ENCODE measurements around the gene C4orf33.

The C4orf33 gene

DNA sequence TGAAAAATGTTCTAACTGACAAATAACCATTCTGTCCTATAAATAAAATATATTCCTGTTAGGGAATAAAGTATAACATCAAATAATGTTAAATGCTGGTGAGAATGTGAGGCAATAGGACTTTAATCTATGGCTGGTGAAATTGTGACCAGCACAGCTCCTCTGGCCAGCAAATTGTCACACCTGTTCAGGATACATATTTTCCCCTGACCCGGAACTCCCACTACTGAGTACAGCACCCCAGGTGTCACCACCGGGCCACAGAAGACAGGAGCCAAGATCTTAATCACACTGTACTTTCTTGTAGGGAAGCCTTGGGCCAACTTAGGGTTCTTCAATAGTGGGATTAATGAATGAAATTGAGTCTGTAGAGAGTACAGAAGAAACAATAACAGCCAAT lies 33.2 kb downstream of the C4orf33 start:
- DNase-seq (ENCODE audit: low read depth): no peak

DNA sequence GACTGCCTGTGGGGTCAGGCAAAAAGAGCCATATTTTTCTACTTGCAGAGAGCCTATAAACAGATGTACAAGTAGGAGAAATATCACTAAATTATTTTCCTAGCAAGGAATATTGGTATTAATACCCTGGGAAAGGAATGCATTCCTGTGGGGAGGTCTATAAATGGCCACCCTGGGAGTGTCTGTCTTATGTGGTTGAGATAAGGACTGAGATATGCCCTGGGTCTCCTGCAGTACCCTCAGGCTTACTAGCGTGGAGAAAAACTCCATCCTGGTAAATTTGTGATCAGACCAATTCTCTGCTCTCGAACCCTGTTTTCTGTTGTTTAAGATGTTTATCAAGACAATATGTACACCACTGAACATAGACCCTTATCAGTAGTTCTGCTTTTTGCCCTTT lies 35.4 kb downstream of the C4orf33 start:
- DNase-seq (ENCODE audit: low read depth): no peak

DNA sequence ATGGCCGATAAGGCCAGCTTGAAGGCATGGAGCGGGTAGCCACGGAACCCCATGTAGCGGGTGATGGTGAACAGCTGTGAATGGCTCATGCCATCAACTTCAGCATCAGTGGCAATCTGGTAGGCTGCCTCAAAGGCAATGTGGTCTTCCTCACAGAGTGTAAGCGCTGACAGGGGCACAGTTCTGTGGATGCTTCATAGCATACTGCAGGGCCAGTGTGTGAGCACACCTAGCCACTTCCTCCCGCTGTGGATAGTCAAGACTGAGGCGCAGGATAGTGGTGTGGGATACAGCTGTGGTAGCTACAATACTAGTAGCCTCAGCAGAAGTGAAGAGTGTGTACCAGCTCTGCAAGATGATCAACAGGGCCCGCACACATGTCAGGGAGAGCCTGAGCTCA lies 40.5 kb downstream of the C4orf33 start:
- no peak for DNase-seq (ENCODE audit: low read depth)

DNA sequence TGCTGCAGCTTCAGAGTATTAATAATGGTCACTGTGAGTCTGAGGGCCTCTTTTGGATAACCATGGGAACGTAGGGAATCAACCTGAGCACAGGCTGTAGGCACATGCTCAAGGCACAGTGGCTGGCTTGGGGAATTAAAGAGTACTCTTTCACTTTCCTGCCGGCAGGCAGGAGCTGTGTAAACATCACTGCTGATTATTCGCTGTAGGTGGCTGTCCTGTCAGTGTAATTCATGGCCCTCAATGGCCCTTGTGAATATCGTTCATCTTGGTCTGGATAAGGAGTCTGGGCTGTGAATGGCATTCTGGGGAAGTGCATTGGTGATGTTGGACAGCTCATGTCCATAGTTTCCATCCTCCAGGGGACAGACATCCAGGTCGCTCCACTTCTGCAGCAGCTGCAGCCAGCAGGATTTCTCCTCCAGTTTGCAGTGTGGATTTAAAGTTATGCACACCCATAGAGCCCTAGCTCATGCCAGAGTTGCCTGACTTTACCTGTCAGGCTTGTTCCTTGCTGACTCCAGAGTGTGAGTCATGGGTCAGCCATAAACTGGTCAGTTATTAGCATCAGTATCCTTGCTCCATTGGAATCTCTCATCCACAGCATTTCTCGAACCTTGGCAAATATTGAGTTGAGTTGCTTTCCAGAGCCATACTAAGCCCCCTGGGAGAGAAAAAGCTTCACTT lies 43.0 kb downstream of the C4orf33 start:
- no peak for DNase-seq (ENCODE audit: low read depth)

DNA sequence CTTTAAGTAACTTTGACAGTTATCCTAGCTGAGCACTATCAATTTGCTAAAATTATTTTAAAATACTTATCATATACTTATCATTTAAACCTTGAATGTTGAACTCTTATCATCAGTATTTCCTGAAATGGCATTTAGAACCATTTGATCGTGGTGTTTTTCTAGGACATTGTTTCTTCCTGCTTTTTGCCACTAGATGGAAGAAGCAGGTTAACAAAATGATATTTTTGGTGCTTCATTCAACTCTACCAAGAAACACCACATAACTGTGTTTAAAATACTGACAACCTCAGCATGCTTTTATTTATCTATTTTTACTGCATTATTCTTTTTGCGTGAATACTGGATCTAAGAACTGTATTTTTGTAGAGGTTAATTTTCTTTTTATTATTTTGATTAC lies 44.6 kb downstream of the C4orf33 start:
- DNase-seq (ENCODE audit: low read depth): no peak

DNA sequence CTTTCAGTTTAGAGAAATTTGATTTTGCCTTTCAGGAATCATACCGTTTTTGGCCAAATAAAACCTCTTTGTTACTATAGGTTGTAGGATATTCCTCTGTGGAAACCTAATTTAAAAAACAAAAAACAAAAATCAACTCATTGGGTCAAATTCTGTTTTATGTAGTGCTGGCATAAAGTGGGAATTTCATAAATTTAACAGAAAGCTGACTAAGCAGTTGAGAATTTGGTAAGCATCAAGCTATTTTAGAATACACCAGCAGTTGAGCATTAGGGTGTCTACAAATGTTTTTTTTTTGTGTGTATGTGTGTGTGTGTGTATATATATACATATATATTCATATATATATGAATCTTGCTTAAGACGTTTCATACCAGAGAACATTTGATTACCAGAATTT lies 47.4 kb downstream of the C4orf33 start:
- no peak for DNase-seq (ENCODE audit: low read depth)

DNA sequence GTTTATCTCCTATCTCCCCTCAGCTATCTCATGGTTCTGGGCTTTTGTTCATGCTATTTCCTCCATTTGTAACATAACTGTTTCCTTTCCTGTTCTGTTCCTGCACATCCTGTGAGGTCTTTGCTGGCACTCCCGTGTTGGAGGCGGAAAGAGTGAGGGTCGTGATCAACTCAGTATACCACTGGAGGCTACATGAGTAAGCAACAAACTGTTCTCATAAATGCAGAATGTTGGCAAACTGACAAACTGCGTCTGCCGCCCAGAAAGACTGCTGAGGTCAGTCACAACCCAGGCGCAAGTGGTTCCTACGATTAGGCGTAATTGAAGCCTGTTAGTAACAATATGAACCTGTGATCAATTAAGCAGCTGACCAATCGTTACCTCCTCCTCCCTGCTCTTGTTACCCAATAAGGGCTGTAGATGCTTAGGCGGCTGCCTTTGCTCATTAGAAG lies 48.8 kb downstream of the C4orf33 start:
- DNase-seq (ENCODE audit: low read depth): no peak

DNA sequence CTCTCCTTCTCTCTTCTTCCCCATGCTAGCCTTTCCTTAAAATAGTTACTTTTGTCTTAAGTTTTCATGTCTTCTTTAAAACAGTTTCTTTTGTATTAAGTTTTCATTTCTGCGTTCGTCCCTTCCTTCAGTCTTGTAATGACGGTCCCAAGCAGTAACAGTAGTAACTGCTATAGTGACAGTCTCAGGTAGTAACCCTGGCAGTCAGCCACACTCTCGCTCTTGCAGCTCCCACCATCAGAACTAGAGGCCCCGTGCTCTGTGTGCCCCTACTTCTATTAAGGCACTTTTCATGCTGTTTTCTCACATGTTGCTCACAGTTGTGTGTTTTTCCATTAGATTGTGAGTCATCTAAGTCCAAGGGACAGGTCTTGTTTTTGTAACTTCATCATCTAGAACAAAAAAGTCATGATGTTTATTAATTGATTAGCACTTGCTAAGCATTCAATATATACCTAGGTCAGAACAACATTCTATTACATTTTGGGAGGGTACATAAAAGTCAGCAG lies 49.3 kb downstream of the C4orf33 start:
- no peak for DNase-seq (ENCODE audit: low read depth)

DNA sequence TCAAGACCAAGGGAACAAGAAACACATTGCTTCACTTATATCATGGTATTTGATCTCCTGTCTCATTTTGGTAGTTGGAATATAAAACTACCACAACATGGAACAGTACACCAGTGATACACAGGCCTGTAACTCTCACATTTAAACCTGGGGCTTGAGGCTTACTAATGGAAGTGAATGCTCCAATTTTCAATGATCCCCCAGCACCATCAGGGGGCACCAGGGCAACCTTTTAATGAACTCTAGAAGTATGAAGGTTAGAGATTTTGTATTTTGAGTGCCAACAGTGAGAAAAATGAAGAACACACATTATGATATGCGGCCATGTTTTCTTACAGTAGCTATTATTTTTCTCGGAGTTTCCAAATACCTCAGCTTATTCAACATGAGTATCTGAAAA lies 50.7 kb downstream of the C4orf33 start:
- DNase-seq (ENCODE audit: low read depth): no peak

DNA sequence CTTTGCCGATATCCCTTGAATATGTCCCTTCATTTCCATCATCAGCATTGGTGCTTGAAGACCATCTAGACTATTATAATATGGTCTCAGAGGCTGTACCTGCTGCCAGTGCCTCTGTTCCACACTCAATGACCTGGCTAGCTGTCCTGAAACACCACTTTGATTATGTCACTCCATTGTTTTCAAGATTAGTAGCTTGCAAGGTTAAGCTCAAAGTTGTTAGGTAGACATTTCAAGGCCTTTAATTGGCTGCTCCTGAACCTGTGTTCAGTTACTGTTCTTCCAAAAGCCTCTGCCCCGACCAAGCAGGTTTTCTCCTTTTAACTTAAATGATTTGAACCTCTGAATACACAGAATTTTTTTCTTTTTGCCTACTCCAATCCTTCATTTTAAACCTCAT lies 52.9 kb downstream of the C4orf33 start:
- no peak for DNase-seq (ENCODE audit: low read depth)

DNA sequence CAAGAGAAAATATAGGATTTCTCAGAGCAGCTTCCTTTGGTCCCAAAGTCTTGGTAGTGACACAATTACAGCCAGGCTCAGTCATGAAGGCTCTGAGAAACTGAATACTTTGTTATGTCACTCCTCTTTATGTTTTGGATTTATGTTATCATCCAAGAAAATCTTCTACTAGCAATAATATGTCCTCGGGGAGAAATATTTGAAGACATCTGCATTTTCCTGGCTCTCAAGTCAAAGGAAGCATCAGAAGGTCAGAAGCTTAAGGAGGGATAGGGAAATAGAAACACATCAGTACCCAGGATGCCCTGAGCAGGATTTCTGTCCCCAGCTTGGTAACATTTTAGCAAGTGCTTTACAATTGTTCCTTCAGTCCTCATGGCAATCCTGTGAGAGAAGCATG lies 54.0 kb downstream of the C4orf33 start:
- no peak for DNase-seq (ENCODE audit: low read depth)

DNA sequence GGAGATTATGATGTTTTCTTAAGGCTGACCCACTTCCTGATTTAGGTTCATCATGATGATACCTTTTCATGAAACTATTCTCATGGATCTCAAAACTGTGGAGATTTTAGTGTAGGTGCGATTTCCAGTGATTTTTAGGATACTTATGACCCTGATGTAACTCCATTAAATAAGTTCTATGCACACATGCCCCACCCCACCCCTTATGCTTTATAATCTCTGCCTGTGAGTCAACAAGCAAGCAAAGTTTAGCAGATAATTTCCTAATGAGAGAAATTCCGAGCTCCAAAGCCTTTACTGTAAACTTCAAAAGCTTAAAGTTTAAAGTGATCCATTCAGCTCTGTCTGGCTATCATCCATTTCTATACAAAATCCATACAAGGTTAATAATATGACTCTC lies 56.4 kb downstream of the C4orf33 start:
- DNase-seq (ENCODE audit: low read depth): no peak

DNA sequence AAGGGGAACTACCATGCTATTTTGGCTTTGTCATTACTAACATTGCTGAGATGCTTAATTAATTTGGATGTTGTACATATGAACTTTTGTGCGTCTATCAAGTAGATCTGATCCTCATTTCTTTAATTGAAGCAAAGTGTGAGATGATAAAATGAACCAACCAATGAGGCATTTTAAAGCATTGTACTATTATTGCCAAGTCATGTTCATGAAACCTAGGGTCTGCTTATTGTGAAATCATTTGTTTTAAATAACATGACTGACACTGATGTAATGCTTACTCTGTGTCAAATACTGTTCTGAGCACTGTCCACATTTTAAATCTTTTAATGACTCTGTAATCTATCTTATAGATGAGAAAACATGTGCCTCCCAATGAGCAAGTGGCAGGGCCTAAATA lies 57.7 kb downstream of the C4orf33 start:
- DNase-seq (ENCODE audit: low read depth): no peak

DNA sequence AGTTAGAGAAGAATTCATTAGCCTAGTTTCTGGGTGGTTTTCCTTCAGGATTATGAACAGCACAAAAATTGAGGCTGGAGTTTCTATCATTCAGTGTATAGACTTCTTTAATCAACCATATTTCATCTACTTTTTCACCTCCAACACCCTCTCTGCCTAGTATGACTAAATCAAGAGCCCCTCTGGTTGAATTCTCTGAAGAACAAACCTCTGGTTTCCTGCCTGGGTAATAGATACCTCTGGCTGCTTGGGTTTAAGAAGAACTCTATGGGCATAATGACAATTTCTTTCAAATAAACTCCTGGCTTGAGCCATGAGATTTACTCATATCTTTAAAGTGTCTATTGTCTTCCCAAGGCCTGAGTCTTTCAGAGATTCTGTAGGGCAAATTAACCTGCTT lies 66.5 kb downstream of the C4orf33 start:
- DNase-seq (ENCODE audit: low read depth): no peak

DNA sequence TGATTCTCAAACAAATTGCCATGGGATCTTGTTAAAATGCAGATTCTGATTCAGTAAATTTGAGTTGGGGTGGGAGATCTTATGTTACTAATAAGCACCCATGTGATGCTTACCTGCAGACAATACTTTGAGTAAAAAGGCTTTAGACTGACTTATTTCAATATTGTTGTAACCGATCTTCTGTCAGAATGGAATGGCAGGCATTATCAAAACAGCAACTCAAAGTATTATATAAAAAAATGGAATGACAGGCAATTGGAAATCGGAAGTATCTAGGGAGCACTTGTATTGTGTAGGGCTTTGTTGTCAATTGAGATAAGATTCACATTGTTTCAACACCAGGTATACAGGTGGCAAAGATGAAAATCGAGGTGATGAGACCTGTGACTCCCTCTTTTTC lies 67.5 kb downstream of the C4orf33 start:
- DNase-seq (ENCODE audit: low read depth): no peak

DNA sequence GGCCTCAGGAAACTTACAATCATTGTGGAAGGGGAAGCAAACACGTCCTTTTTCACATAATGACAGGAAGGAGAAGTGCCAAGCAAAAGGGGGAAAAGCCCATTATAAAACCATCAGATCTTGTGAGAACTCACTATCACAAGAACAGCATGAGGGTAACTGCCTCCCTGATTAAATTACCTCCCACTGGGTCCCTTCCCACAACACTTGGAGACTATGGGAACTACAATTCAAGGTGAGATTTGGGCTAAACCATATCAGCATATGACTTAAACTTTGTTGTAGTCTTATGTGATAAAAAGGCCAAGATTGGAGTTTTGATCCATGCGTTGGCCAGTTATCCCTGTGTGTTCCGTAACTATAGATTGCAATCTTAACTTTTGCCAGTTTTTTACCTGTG lies 68.3 kb downstream of the C4orf33 start:
- no peak for DNase-seq (ENCODE audit: low read depth)
